ENCODE data around the gene GDF7.

Gene GDF7

GRCh38 chr2:20667151-20667530 is 197 bp downstream of the GDF7 start:
- no peak overlapping the region for H3K4me3 ChIP-seq (ENCODE audit: low read depth, low read length)
- no peak for DNase-seq (ENCODE audit: low read depth)
- TF ChIP-seq, protein P1, sequence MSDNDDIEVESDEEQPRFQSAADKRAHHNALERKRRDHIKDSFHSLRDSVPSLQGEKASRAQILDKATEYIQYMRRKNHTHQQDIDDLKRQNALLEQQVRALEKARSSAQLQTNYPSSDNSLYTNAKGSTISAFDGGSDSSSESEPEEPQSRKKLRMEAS (IDR thresholded peaks at IDR 0.05; ENCODE audit: low read depth, low read length): no peak
- no peak for TF ChIP-seq CTCF (IDR thresholded peaks at IDR 0.05; ENCODE audit: low read depth, low read length)
- no peak for TF ChIP-seq MYC (IDR thresholded peaks at IDR 0.05; ENCODE audit: low read depth, low read length)
- no peak for TF ChIP-seq POLR2A (IDR thresholded peaks at IDR 0.05; ENCODE audit: extremely low read depth, insufficient read length)

- DNase-seq (ENCODE audit: low read depth): no peak
- TF ChIP-seq POLR2A (IDR thresholded peaks at IDR 0.05; ENCODE audit: extremely low read depth, insufficient read length): no peak
- TF ChIP-seq CTCF (IDR thresholded peaks at IDR 0.05; ENCODE audit: low read depth, low read length): no peak
- TF ChIP-seq, protein P1 (IDR thresholded peaks at IDR 0.05; ENCODE audit: low read depth, low read length): no peak
- no peak for TF ChIP-seq MYC (IDR thresholded peaks at IDR 0.05; ENCODE audit: low read depth, low read length)
- H3K4me3 ChIP-seq (ENCODE audit: low read depth, low read length): no peak overlapping the region
These were observed 822 bp downstream of the GDF7 start for GRCh38 chr2:20667531-20668401.

DNA sequence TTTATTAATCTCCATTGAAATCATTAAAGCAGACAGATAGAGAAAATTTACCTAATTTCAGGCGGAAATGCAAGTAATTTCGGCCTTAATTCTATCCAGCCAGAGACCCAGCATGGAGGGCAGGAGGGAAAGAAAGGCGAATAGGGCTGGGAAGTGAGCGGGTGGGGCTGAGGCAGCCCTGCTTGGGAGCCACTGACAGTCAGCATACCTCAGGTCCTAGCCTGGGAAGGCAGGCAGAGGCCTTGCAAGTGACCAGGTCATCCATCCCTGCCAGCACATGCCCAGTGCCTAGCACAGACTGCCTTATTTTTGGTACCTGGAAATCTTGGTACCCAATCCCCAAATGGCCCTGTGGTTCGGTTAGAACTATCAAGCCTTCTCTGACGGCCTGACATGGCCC is 1.5 kb downstream of the GDF7 start:
- DNase-seq (ENCODE audit: low read depth): no peak
- no peak overlapping the region for H3K4me3 ChIP-seq (ENCODE audit: low read depth, low read length)
- TF ChIP-seq CTCF (IDR thresholded peaks at IDR 0.05; ENCODE audit: low read depth, low read length): no peak
- no peak for TF ChIP-seq MYC (IDR thresholded peaks at IDR 0.05; ENCODE audit: low read depth, low read length)
- TF ChIP-seq, protein P1 (IDR thresholded peaks at IDR 0.05; ENCODE audit: low read depth, low read length): no peak
- TF ChIP-seq POLR2A (IDR thresholded peaks at IDR 0.05; ENCODE audit: extremely low read depth, insufficient read length): no peak

DNA sequence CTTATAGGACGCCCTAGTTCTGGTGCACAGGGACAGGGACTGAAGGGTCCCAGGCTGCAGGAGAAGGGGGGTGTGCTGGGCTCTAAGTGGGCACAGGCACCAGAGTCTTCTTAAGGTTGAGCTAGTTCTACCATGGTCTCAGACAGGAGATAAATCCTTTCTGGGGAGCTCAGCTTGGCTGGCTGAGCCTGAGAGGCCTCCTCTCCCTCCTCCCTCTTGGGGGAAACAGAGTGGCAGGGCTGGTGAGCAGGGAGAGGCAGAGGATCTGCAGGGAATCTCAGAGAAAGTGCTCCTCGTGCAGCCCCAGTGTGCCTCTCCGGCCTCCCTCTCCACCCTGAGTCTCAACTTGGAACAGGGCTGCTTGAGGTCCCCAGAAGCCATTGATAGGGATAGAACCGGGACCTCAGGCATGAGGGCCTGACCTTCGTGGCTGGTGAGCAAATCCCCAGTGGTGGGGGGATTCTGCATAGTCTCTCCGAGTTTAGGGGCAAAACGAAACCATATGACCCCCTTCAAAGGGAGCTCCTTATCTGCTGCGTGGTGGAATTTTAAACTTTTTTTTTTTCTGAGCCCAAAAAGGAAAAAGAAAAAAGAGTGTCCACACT is 2.0 kb downstream of the GDF7 start:
- no peak overlapping the region for H3K4me3 ChIP-seq (ENCODE audit: low read depth, low read length)
- no peak for DNase-seq (ENCODE audit: low read depth)
- TF ChIP-seq, protein P1 (IDR thresholded peaks at IDR 0.05; ENCODE audit: low read depth, low read length): no peak
- TF ChIP-seq POLR2A (IDR thresholded peaks at IDR 0.05; ENCODE audit: extremely low read depth, insufficient read length) (no peak), MYC (IDR thresholded peaks at IDR 0.05; ENCODE audit: low read depth, low read length) (no peak), CTCF (IDR thresholded peaks at IDR 0.05; ENCODE audit: low read depth, low read length) (no peak)

DNA sequence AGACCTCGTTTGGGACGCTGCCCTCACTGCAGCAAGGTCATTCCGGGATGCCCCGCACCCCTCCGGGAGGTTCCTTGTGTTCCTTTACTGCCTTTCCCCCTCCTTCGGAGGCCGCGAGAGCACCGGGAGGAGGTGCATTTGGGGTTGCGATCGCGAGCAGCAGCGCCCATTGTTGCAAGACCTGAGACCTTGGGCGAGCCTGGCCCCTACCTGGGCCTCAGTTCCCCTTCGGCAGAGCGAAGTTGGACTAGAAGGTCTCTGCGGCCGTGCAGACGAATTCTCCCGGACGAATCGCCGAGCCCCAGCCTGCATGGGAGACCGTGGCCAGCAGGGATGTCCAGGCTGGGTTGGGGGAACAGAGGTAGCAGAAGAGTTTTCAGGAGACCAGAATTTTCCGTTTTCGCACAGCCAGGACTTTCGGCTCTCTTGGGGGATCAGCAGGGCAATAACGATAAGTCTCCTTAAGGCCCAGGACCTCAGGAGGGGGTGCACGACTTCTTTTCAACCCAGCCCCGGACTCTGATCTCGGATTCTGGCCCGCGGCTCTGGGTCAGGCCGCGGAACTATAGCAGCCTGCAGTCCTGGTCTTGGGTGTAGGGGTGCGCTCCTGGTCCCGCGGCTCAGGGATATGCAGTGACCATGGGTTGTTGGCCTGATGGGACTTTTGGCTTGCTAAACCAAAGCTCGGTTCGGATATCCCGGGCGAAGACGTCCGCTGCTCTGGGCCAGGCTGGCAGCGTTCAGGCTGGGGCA is 2.8 kb downstream of the GDF7 start:
- DNase-seq (ENCODE audit: low read depth): no peak
- TF ChIP-seq POLR2A (IDR thresholded peaks at IDR 0.05; ENCODE audit: extremely low read depth, insufficient read length) (no peak), MYC (IDR thresholded peaks at IDR 0.05; ENCODE audit: low read depth, low read length) (no peak), CTCF (IDR thresholded peaks at IDR 0.05; ENCODE audit: low read depth, low read length) (no peak)
- TF ChIP-seq, protein P1 (IDR thresholded peaks at IDR 0.05; ENCODE audit: low read depth, low read length): no peak
- no peak overlapping the region for H3K4me3 ChIP-seq (ENCODE audit: low read depth, low read length)

Measured in NB4 (cell line).